ENCODE data around the gene TMEM221.

DNA sequence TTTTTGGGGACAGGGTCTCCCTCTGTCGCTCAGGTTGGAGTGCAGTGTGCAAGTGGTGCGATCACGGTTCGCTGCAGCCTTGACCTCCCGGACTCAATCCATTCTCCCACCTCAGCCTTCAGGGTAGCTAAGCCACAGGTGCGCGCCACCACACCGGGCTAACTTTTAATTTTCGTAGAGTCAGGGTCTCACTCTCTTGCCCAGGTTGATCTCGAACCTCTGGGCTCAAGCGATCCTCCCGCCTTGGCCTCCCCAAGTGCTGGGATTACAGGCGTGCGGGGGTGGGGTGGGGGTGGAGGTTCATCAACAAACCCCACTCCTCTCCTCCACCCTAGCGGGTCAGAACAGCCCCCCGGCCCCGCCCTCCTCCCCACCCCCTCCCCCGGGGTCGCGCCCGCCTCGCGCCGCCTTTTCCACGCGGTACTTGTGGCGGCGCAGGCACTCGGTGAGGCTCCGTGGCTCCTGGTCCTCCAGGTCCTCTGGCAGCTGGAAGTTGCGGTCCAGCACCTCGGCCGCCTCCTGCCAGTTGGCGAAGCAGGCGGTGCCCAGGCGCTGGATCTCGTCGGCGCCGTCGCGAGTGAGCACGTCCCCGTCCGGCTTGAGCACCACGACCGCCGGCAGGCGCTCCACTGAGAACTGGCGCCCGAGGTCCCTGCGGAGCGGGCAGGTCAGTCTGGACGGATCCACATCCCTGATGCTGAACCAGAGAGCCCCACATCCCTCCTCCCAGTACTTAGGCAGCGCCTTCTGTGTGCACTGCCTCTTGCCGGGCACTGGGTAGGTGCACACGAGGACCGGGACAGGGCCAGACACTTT is 7.0 kb upstream of the TMEM221 start:
- TF ChIP-seq, protein P1, sequence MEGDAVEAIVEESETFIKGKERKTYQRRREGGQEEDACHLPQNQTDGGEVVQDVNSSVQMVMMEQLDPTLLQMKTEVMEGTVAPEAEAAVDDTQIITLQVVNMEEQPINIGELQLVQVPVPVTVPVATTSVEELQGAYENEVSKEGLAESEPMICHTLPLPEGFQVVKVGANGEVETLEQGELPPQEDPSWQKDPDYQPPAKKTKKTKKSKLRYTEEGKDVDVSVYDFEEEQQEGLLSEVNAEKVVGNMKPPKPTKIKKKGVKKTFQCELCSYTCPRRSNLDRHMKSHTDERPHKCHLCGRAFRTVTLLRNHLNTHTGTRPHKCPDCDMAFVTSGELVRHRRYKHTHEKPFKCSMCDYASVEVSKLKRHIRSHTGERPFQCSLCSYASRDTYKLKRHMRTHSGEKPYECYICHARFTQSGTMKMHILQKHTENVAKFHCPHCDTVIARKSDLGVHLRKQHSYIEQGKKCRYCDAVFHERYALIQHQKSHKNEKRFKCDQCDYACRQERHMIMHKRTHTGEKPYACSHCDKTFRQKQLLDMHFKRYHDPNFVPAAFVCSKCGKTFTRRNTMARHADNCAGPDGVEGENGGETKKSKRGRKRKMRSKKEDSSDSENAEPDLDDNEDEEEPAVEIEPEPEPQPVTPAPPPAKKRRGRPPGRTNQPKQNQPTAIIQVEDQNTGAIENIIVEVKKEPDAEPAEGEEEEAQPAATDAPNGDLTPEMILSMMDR (IDR thresholded peaks at IDR 0.05) = no peak
- TF ChIP-seq POLR2AphosphoS5 (IDR thresholded peaks at IDR 0.05; ENCODE audit: insufficient read depth in 1 of 2, low read depth in 1 of 2) = no peak
